Hypothalamus (tissue), 51 donors: ENCODE measurements around the gene MYO1D.

ENCODE experiments used
- DNase-seq, 51 donors: peaks; one replicate each; lab custom pipeline; 2025; lab: John Stamatoyannopoulos, UW

The MYO1D gene

GRCh38 chr17:32518646-32519227 is 358.2 kb downstream of the MYO1D start:
- no peak for DNase-seq

GRCh38 chr17:32517982-32518381 is 358.9 kb downstream of the MYO1D start:
- DNase-seq = no peak

- peak in 1 of 51 donors; percentile 22 for DNase-seq
Observed at GRCh38 chr17:32516940-32517701, 359.8 kb downstream of the MYO1D start.

GRCh38 chr17:32516450-32516849 is 360.5 kb downstream of the MYO1D start:
- DNase-seq = no peak

- DNase-seq = peak in 1 of 51 donors; percentile 46
Observed at GRCh38 chr17:32515677-32516383, 361.1 kb downstream of the MYO1D start.

- no peak for DNase-seq
Observed at GRCh38 chr17:32514606-32515005, 362.3 kb downstream of the MYO1D start.

GRCh38 chr17:32513579-32513978 is 363.3 kb downstream of the MYO1D start:
- DNase-seq = no peak

GRCh38 chr17:32512328-32512727 is 364.6 kb downstream of the MYO1D start:
- no peak for DNase-seq

- DNase-seq = no peak
Observed at GRCh38 chr17:32510466-32510865, 366.5 kb downstream of the MYO1D start.

GRCh38 chr17:32508926-32509325 is 368.0 kb downstream of the MYO1D start:
- no peak for DNase-seq

- no peak for DNase-seq
Observed at GRCh38 chr17:32504166-32504990, 372.5 kb downstream of the MYO1D start.

GRCh38 chr17:32503251-32504165 is 373.4 kb downstream of the MYO1D start:
- DNase-seq = peak in 4 of 51 donors; percentile 14 to 41 (median 22)

GRCh38 chr17:32502710-32503109 is 374.2 kb downstream of the MYO1D start:
- DNase-seq = no peak

GRCh38 chr17:32502013-32502412 is 374.9 kb downstream of the MYO1D start:
- DNase-seq = no peak

- no peak for DNase-seq
Observed at GRCh38 chr17:32498391-32498790, 378.5 kb downstream of the MYO1D start.

- DNase-seq = no peak
Observed at GRCh38 chr17:32497431-32498205, 379.3 kb downstream of the MYO1D start.

GRCh38 chr17:32496395-32497073 is 380.4 kb downstream of the MYO1D start:
- DNase-seq = no peak
